H1 (cell line): Measurements from ENCODE around the gene PPP1R14C. TPM values are rescaled to one million over a fixed set of nuclear protein-coding genes. Genes with fewer than 3 reads are reported as not detected.

Experiments
- CBX8 ChIP-seq: fragments of 300-800, 300-1000 bp; sonication (generic); IDR thresholded peaks from 2 replicates; pipeline ENCODE4 v1.7.1; 2016; ENCODE audit warnings: low read depth, low read length, borderline replicate concordance
- polyA plus RNA-seq, 7 experiments: library from polyadenylated mRNA; depleted of rRNA in 3 of 7; stranded (reverse) in 5 of 7; unstranded in 2 of 7; fragments of >200 nt in 5 of 7; fragments of 200-250 nt in 2 of 7; gene quantifications; 1 replicate in 5 of 7; 2 replicates in 1 of 7; 4 replicates in 1 of 7; pipeline versions ENCODE4 v1.2.1 to v1.2.3, GENCODE V29; 2011 to 2013; ENCODE audit warnings: missing spikeins in 2 of 7, mixed read lengths in 2 of 7
- total RNA-seq: library from RNA; stranded (reverse); fragmentation: NEBNext Ultra II Directional; extraction: Animal tissue kit (Norgen Biotek cat#: 25700); gene quantifications from 2 replicates; pipeline ENCODE4 v1.2.1, GENCODE V29; 2021
- TF ChIP-seq, protein P1 (sequence below): fragments of 300-600 bp; sonication (generic); IDR thresholded peaks from 2 replicates; pipeline ENCODE4 v1.7.1; 2012; ENCODE audit warnings: low read length, moderate library complexity, mild to moderate bottlenecking, inconsistent platforms; ENCODE audit not compliant: insufficient replicate concordance

PPP1R14C gene
- total and polyA plus RNA-seq, 2 of the 8 experiments (the other 6 are each of a cell fraction or from before 2014, with no cell fraction given), result 0.30 to 0.61 TPM

DNA sequence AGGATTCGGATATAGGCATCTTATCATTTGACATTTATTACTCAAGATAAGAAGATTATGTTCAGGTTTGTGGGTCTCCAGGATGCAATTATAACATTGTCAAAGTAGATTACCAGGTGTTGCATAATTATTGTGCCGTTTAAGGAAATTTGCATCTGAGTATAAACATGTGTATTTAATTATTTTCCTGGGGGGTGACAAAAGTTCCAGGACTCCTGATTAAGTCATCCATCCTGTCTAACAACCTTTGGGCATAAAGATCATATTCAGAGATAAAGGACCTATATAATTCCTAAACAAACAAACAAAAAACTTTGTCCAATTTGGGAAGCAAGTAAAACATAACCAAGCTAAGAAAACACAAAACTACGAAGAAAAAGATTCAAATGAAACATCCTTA is 3.3 kb upstream of the PPP1R14C start (continued):
- TF ChIP-seq, protein P1, sequence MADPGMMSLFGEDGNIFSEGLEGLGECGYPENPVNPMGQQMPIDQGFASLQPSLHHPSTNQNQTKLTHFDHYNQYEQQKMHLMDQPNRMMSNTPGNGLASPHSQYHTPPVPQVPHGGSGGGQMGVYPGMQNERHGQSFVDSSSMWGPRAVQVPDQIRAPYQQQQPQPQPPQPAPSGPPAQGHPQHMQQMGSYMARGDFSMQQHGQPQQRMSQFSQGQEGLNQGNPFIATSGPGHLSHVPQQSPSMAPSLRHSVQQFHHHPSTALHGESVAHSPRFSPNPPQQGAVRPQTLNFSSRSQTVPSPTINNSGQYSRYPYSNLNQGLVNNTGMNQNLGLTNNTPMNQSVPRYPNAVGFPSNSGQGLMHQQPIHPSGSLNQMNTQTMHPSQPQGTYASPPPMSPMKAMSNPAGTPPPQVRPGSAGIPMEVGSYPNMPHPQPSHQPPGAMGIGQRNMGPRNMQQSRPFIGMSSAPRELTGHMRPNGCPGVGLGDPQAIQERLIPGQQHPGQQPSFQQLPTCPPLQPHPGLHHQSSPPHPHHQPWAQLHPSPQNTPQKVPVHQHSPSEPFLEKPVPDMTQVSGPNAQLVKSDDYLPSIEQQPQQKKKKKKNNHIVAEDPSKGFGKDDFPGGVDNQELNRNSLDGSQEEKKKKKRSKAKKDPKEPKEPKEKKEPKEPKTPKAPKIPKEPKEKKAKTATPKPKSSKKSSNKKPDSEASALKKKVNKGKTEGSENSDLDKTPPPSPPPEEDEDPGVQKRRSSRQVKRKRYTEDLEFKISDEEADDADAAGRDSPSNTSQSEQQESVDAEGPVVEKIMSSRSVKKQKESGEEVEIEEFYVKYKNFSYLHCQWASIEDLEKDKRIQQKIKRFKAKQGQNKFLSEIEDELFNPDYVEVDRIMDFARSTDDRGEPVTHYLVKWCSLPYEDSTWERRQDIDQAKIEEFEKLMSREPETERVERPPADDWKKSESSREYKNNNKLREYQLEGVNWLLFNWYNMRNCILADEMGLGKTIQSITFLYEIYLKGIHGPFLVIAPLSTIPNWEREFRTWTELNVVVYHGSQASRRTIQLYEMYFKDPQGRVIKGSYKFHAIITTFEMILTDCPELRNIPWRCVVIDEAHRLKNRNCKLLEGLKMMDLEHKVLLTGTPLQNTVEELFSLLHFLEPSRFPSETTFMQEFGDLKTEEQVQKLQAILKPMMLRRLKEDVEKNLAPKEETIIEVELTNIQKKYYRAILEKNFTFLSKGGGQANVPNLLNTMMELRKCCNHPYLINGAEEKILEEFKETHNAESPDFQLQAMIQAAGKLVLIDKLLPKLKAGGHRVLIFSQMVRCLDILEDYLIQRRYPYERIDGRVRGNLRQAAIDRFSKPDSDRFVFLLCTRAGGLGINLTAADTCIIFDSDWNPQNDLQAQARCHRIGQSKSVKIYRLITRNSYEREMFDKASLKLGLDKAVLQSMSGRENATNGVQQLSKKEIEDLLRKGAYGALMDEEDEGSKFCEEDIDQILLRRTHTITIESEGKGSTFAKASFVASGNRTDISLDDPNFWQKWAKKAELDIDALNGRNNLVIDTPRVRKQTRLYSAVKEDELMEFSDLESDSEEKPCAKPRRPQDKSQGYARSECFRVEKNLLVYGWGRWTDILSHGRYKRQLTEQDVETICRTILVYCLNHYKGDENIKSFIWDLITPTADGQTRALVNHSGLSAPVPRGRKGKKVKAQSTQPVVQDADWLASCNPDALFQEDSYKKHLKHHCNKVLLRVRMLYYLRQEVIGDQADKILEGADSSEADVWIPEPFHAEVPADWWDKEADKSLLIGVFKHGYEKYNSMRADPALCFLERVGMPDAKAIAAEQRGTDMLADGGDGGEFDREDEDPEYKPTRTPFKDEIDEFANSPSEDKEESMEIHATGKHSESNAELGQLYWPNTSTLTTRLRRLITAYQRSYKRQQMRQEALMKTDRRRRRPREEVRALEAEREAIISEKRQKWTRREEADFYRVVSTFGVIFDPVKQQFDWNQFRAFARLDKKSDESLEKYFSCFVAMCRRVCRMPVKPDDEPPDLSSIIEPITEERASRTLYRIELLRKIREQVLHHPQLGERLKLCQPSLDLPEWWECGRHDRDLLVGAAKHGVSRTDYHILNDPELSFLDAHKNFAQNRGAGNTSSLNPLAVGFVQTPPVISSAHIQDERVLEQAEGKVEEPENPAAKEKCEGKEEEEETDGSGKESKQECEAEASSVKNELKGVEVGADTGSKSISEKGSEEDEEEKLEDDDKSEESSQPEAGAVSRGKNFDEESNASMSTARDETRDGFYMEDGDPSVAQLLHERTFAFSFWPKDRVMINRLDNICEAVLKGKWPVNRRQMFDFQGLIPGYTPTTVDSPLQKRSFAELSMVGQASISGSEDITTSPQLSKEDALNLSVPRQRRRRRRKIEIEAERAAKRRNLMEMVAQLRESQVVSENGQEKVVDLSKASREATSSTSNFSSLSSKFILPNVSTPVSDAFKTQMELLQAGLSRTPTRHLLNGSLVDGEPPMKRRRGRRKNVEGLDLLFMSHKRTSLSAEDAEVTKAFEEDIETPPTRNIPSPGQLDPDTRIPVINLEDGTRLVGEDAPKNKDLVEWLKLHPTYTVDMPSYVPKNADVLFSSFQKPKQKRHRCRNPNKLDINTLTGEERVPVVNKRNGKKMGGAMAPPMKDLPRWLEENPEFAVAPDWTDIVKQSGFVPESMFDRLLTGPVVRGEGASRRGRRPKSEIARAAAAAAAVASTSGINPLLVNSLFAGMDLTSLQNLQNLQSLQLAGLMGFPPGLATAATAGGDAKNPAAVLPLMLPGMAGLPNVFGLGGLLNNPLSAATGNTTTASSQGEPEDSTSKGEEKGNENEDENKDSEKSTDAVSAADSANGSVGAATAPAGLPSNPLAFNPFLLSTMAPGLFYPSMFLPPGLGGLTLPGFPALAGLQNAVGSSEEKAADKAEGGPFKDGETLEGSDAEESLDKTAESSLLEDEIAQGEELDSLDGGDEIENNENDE, result no peak
- no peak for TF ChIP-seq CBX8
